K562 (cell line): ENCODE data around the gene SLC44A1.

Experiments used
- MGA ChIP-seq: fragments of 450-650 bp; IDR thresholded peaks from 2 replicates; pipeline ENCODE4 v1.6.1; 2016; ENCODE audit warnings: mild to moderate bottlenecking, moderate library complexity
- REST ChIP-seq, 2 experiments: fragments of 450-650 bp; formaldehyde crosslinking in 1 of 2; IDR thresholded peaks; 2 replicates each; pipeline versions ENCODE4 v1.4.0 to v1.6.1; 2014 to 2020; ENCODE audit warnings: mild to moderate bottlenecking in 2 of 2, borderline replicate concordance in 1 of 2, low read depth in 1 of 2
- ZNF134 ChIP-seq: fragments of 250-450 bp; sonication (Bioruptor Pico); conservative IDR thresholded peaks from 2 replicates; pipeline ENCODE4 v1.4.0; 2020
- ZNF311 ChIP-seq: fragments of 250-450 bp; sonication (Bioruptor Pico); IDR thresholded peaks from 2 replicates; pipeline ENCODE4 v1.4.0; 2020; ENCODE audit warnings: mild to moderate bottlenecking, moderate library complexity

- TF ChIP-seq ZNF311 (no peak), REST (IDR thresholded peaks at IDR 0.05; ENCODE audit: borderline replicate concordance) (no peak), REST (CRISPR knock-in tag; IDR thresholded peaks at IDR 0.05; ENCODE audit: low read depth) (no peak), MGA (no peak), ZNF134 (no peak)
Observed at GRCh38 chr9:105362470-105362869, 118.0 kb downstream of the SLC44A1 start.
